ENCODE measurements around the gene SAP30BP.

SAP30BP gene

GRCh38 chr17:75743625-75744206, 76.6 kb downstream of the SAP30BP start:
- no peak overlapping the region for H3K27ac ChIP-seq (ENCODE audit: insufficient read depth, low read depth, low read length, poor library complexity, severe bottlenecking)
- H3K9me3 ChIP-seq (ENCODE audit: control insufficient read depth, low read length), result no peaks in the 10 kb centered on the region
- no peak overlapping the region for H3K4me3 ChIP-seq (ENCODE audit: insufficient read depth, low read depth, low read length)
- no peaks in the 10 kb centered on the region for H3K4me1 ChIP-seq (ENCODE audit: control insufficient read depth, insufficient read depth, low read length)
- WGBS, 2 experiments, result 93 to 94% methylated on average over 25 of the region's 25 CpGs
- H3K27me3 ChIP-seq (ENCODE audit: control insufficient read depth, insufficient read depth, low read length, poor library complexity, severe bottlenecking), result no peaks in the 10 kb centered on the region
- H3K36me3 ChIP-seq (ENCODE audit: control insufficient read depth, insufficient read depth, low read length), result no peaks in the 10 kb centered on the region

- 88 to 90% methylated on average over 9 of the region's 9 CpGs for WGBS, 2 experiments
- Histone ChIP-seq H3K36me3 (ENCODE audit: control insufficient read depth, insufficient read depth, low read length) (no peaks in the 10 kb centered on the region), H3K4me3 (ENCODE audit: insufficient read depth, low read depth, low read length) (no peak overlapping the region), H3K27me3 (ENCODE audit: control insufficient read depth, insufficient read depth, low read length, poor library complexity, severe bottlenecking) (peaks cover 8% of the 10 kb centered on the region), H3K4me1 (ENCODE audit: control insufficient read depth, insufficient read depth, low read length) (no peaks in the 10 kb centered on the region), H3K27ac (ENCODE audit: insufficient read depth, low read depth, low read length, poor library complexity, severe bottlenecking) (no peak overlapping the region), H3K9me3 (ENCODE audit: control insufficient read depth, low read length) (no peaks in the 10 kb centered on the region)
These were observed 81.6 kb downstream of the SAP30BP start for GRCh38 chr17:75748706-75749105.

- Histone ChIP-seq H3K4me1 (ENCODE audit: control insufficient read depth, insufficient read depth, low read length) (no peaks in the 10 kb centered on the region), H3K27me3 (ENCODE audit: control insufficient read depth, insufficient read depth, low read length, poor library complexity, severe bottlenecking) (peaks cover 12% of the 10 kb centered on the region), H3K9me3 (ENCODE audit: control insufficient read depth, low read length) (no peaks in the 10 kb centered on the region), H3K27ac (ENCODE audit: insufficient read depth, low read depth, low read length, poor library complexity, severe bottlenecking) (no peak overlapping the region), H3K36me3 (ENCODE audit: control insufficient read depth, insufficient read depth, low read length) (no peaks in the 10 kb centered on the region), H3K4me3 (ENCODE audit: insufficient read depth, low read depth, low read length) (no peak overlapping the region)
- 23 to 25% methylated on average over 20 of the region's 20 CpGs for WGBS, 2 experiments
These were observed 82.6 kb downstream of the SAP30BP start for GRCh38 chr17:75749545-75750389.

- Histone ChIP-seq H3K27ac (ENCODE audit: insufficient read depth, low read depth, low read length, poor library complexity, severe bottlenecking) (no peak overlapping the region), H3K27me3 (ENCODE audit: control insufficient read depth, insufficient read depth, low read length, poor library complexity, severe bottlenecking) (peaks cover 12% of the 10 kb centered on the region), H3K4me3 (ENCODE audit: insufficient read depth, low read depth, low read length) (no peak overlapping the region), H3K9me3 (ENCODE audit: control insufficient read depth, low read length) (no peaks in the 10 kb centered on the region), H3K36me3 (ENCODE audit: control insufficient read depth, insufficient read depth, low read length) (no peaks in the 10 kb centered on the region), H3K4me1 (ENCODE audit: control insufficient read depth, insufficient read depth, low read length) (peaks cover 4% of the 10 kb centered on the region)
- 88 to 89% methylated on average over 23 of the region's 23 CpGs for WGBS, 2 experiments
These were observed 83.7 kb downstream of the SAP30BP start for GRCh38 chr17:75750661-75751423.

GRCh38 chr17:75751676-75752404, 84.7 kb downstream of the SAP30BP start:
- Histone ChIP-seq H3K9me3 (ENCODE audit: control insufficient read depth, low read length) (no peaks in the 10 kb centered on the region), H3K27me3 (ENCODE audit: control insufficient read depth, insufficient read depth, low read length, poor library complexity, severe bottlenecking) (peaks cover 12% of the 10 kb centered on the region), H3K27ac (ENCODE audit: insufficient read depth, low read depth, low read length, poor library complexity, severe bottlenecking) (no peak overlapping the region), H3K4me3 (ENCODE audit: insufficient read depth, low read depth, low read length) (no peak overlapping the region), H3K4me1 (ENCODE audit: control insufficient read depth, insufficient read depth, low read length) (peaks cover 4% of the 10 kb centered on the region), H3K36me3 (ENCODE audit: control insufficient read depth, insufficient read depth, low read length) (no peaks in the 10 kb centered on the region)
- WGBS, 2 experiments, result 85 to 87% methylated on average over 23 to 24 of the region's 24 CpGs

GRCh38 chr17:75752405-75752709, 85.2 kb downstream of the SAP30BP start:
- H3K4me1 ChIP-seq (ENCODE audit: control insufficient read depth, insufficient read depth, low read length), result peaks cover 4% of the 10 kb centered on the region

GRCh38 chr17:75752802-75753513, 85.8 kb downstream of the SAP30BP start:
- no peaks in the 10 kb centered on the region for H3K9me3 ChIP-seq (ENCODE audit: control insufficient read depth, low read length)

More at GRCh38 chr17:75752405-75752709, 85.2 kb downstream of the SAP30BP start:
- Histone ChIP-seq H3K4me3 (ENCODE audit: insufficient read depth, low read depth, low read length) (no peak overlapping the region), H3K9me3 (ENCODE audit: control insufficient read depth, low read length) (no peaks in the 10 kb centered on the region), H3K27ac (ENCODE audit: insufficient read depth, low read depth, low read length, poor library complexity, severe bottlenecking) (no peak overlapping the region), H3K36me3 (ENCODE audit: control insufficient read depth, insufficient read depth, low read length) (no peaks in the 10 kb centered on the region), H3K27me3 (ENCODE audit: control insufficient read depth, insufficient read depth, low read length, poor library complexity, severe bottlenecking) (peaks cover 12% of the 10 kb centered on the region)
- 95% methylated on average over 10 of the region's 10 CpGs for WGBS, 2 experiments

GRCh38 chr17:75753514-75754377, 86.6 kb downstream of the SAP30BP start:
- peaks cover 12% of the 10 kb centered on the region for H3K27me3 ChIP-seq (ENCODE audit: control insufficient read depth, insufficient read depth, low read length, poor library complexity, severe bottlenecking)
- no peak overlapping the region for H3K4me3 ChIP-seq (ENCODE audit: insufficient read depth, low read depth, low read length)
- H3K9me3 ChIP-seq (ENCODE audit: control insufficient read depth, low read length), result no peaks in the 10 kb centered on the region
- H3K4me1 ChIP-seq (ENCODE audit: control insufficient read depth, insufficient read depth, low read length), result peaks cover 4% of the 10 kb centered on the region
- H3K36me3 ChIP-seq (ENCODE audit: control insufficient read depth, insufficient read depth, low read length), result no peaks in the 10 kb centered on the region
- 18 to 19% methylated on average over 76 of the region's 76 CpGs for WGBS, 2 experiments
- H3K27ac ChIP-seq (ENCODE audit: insufficient read depth, low read depth, low read length, poor library complexity, severe bottlenecking), result no peak overlapping the region

More at GRCh38 chr17:75752802-75753513, 85.8 kb downstream of the SAP30BP start:
- Histone ChIP-seq H3K27me3 (ENCODE audit: control insufficient read depth, insufficient read depth, low read length, poor library complexity, severe bottlenecking) (peaks cover 12% of the 10 kb centered on the region), H3K4me3 (ENCODE audit: insufficient read depth, low read depth, low read length) (no peak overlapping the region), H3K4me1 (ENCODE audit: control insufficient read depth, insufficient read depth, low read length) (peaks cover 4% of the 10 kb centered on the region), H3K36me3 (ENCODE audit: control insufficient read depth, insufficient read depth, low read length) (no peaks in the 10 kb centered on the region), H3K27ac (ENCODE audit: insufficient read depth, low read depth, low read length, poor library complexity, severe bottlenecking) (no peak overlapping the region)
- WGBS, 2 experiments, result 84 to 85% methylated on average over 19 of the region's 19 CpGs

All from ectodermal cell (in vitro differentiated cells).